ENCODE data around the gene CLDN24.

- TF ChIP-seq MAX (IDR thresholded peaks at IDR 0.05) (no peak), CREB1 (IDR thresholded peaks at IDR 0.05; ENCODE audit: low read depth) (no peak), NFIC (IDR thresholded peaks at IDR 0.05) (no peak), CEBPB (IDR thresholded peaks at IDR 0.05) (no peak), EP300 (IDR thresholded peaks at IDR 0.05; ENCODE audit: borderline replicate concordance) (no peak), YY1 (IDR thresholded peaks at IDR 0.05; ENCODE audit: low read depth) (no peak), TEAD4 (IDR thresholded peaks at IDR 0.05) (no peak), FOXM1 (IDR thresholded peaks at IDR 0.05; ENCODE audit: borderline replicate concordance, low read depth) (no peak)
Observed at GRCh38 chr4:183370786-183371185, 48.6 kb upstream of the CLDN24 start.
